NCI-H2107 (cell line): ENCODE data around the gene SOS2.
"Not testable (repeated sequence)": the region's sequence is repeated elsewhere in the genome, so short reads cannot be mapped to it uniquely, and the experiment has no call there.

Experiments
- DNase-seq: peaks from one replicate; lab custom pipeline; 2025; lab: John Stamatoyannopoulos, UW

Gene SOS2

DNA sequence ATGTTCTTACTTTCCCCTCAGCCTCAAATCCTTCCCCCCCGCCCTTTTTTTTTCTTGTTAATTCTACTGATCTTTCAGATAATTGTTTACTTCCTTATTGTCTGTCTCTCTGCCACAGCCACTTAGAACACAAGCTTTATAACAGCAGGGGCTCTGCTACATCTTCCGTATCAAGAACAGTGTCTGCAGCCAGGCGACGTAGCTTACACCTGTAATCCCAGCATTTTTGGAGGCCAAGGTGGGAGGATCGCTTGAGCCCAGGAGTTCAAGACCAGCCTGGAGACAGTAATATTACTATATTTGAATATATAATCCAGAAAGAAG, 5.4 kb downstream of the SOS2 start:
- DNase-seq, result no peak

DNA sequence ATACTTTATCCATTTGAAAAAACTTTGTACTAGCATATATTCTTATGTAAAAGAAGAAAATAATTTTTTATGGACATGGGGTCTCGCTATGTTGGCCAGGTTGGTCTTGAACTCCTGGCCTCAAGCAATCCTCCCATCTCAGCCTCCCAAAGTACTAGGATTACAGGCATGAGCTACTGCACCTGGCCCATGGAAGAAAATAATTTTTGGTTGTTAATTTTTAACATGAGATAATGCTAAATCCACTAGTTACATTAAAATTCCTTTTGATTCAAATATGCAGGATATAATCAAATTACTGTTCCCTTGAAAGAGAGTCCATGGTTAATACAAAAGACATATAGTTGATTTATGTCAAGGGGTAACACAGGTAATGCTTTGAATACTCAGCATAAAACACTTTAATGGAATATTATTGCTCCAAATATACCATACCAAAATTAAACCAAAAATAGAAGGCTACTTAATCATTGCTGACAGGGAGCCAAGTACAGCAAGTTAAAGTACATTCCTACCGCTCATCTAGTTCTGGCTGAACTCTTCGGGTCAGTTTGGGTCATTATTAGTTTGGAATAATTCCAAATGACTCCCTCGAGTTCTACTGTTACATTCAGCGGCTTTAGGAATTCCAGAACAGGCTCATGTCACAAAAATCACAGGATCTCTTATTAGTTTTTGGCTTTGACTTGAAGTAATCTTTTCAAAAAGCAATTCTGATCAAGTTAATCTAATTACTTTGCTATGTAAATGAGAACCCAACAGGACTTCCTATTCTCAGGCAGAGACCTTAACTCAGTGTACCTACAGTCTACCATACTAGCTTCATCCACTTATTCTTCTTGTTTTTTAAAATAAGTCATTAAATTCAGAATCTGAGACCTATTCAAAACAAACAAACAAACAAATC, 6.1 kb downstream of the SOS2 start:
- no peak for DNase-seq

DNA sequence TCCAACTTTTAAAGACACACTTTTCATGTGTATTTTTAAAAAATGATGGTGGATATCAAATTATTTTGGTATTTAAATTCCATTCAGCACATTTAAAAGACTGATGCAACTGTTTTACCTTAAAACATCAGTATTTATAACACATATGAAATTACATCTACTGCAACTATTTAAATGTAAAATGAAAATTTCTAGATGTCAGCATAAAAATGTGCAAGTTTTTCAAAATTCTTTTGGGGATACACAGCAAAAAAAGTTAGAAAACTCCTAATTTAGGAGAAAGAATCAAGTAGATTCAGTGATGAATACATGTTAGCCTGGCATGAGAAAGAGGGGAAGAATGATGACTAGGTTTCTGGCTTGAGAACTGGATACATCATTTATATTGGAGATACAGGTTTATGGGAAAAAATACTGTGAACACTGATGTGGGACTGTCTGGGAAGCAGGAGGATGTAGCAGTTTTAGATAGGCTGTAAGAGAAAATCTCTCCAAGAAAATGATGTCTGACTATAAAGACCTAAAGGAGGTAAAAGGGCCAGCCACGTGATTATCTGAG, 9.2 kb downstream of the SOS2 start:
- DNase-seq, result no peak

DNA sequence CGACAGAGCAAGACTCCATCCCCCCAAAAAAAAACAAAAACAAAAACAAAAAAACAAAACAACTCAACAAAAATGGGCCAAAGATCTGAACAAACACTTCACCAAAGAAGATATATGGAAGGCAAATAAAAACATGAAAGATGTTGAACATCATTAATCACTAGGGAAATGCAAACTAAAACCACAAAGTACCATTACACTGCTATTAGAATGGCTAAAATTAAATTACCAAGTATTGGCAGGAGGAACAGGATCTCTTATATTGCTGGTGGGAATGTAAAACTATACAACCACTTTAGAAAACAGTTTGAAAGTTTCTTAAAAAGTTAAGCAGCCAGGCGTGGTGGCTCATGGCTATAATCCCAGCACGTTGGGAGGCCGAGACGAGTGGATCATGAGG, 12.9 kb downstream of the SOS2 start:
- no peak for DNase-seq

- no peak for DNase-seq
These were observed 16.0 kb downstream of the SOS2 start for GRCh38 chr14:50215416-50215815.

DNA sequence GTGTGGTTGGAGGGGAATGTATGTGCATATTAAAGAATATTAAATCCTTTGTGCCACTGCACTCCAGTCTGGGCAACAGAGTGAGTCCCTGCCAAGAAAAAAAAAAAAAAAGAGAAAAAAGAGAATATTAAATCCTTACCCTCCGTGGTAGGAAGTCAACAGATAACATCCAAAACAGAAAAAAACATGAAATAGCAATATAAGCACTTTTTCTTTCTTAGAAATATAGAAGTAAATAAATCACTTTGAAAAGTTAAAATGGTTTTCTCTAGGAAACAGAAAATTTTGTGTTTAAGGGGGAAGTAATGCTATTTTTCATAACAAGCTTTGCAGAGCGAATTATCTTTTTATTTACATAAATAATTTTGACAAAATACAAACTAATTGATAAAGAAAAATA, 17.6 kb downstream of the SOS2 start:
- DNase-seq, result no peak

- no peak for DNase-seq
These were observed 18.7 kb downstream of the SOS2 start for GRCh38 chr14:50212726-50213125.

DNA sequence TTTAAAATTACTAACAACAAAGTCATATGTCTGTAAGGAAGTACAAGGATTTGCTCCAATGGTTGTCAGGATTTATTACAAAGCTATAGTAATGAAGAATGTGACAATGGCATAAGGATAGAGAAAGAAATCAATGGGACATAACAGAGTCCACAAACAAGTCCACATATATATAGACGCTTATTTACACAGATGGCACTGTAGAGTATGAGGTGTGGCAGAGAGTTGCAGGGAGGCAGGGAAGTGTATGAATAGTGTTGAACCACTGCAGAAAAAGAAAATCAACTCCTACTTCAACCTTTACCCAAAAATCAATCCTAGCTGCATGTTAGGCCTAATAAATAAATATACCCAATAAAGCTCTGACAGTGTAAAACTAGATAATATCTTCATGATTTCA, 21.3 kb downstream of the SOS2 start:
- DNase-seq, result no peak

DNA sequence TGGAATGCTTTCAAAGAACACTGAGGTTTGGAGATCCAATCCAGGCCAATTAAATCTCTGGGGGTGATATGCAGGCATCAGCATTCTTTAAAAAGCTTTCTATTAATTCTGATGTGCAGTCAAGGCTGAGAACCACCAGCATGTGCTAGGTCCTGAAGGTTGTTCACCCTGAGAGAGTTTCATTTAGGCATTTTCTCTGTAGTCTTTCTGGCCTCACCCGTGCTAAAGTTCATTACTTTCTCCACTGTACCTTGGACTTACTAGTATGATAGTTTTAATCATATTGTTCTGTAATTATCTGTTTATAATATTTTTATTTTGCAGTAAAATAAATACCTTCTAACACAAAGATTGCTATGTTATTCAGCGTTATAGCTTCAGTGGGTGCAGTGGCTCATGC, 32.9 kb downstream of the SOS2 start:
- DNase-seq, result no peak

GRCh38 chr14:50191499-50191898, 39.9 kb downstream of the SOS2 start:
- DNase-seq, result no peak

GRCh38 chr14:50186107-50186506, 45.3 kb downstream of the SOS2 start:
- no peak for DNase-seq

DNA sequence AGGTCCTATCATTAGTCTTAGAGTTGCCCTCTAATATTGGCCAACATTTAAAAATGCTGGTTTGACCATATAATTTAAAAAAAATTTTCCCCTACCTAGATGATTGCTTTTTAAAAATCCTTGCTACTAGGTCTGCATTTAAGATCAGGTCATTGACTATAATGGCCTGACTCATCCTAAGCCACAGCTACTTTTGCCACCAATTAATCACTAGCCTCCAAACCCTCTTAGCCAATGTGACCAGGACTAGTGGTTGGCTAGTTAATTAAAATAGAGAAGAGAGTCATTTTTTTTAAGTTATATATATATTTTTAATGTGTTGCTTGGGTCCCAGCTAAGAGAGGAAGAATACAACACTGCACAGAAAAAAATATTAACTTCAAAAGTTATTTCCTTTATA, 57.5 kb downstream of the SOS2 start:
- no peak for DNase-seq

DNA sequence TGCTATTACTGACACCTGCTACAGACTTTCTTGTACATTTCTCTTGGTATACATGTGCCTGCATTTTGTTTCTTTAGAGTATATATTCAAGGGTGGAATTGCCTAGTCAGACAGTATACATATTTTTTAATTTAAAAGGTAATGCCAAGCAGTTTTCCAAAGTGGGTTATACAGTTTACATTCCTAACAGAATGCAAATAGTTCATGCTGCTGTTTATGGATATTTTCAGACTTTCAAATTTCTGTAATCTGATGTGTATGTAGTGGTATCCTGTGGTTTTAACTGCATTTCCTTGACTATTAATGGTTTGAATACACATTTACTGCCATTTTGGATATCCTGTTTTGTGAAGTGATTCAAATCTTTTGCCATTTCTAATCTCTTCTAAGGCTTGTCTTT, 59.5 kb downstream of the SOS2 start:
- no peak for DNase-seq

GRCh38 chr14:50167381-50167780, 64.0 kb downstream of the SOS2 start:
- DNase-seq, result not testable (repeated sequence)

GRCh38 chr14:50156111-50156510, 75.3 kb downstream of the SOS2 start:
- DNase-seq, result no peak

DNA sequence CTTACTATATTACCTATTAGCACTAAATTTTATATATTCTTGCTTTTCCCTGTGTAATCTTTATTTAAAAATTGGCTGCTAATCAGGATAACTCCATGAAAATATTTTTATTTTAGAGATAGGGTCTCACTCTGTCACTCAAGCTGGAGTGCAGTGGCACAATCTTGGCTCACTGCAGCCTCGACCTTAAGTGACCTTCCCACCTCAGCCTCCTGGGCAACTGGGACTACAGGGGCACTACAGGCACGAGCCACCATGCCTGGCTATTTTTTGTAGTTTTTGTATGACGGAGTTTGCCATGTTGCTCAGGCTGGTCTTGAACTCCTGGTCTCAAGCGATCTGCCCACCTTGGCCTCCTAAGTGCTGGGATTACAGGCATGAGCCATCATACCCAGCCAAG, 82.6 kb downstream of the SOS2 start:
- no peak for DNase-seq

GRCh38 chr14:50139192-50139591, 92.2 kb downstream of the SOS2 start:
- DNase-seq, result no peak

DNA sequence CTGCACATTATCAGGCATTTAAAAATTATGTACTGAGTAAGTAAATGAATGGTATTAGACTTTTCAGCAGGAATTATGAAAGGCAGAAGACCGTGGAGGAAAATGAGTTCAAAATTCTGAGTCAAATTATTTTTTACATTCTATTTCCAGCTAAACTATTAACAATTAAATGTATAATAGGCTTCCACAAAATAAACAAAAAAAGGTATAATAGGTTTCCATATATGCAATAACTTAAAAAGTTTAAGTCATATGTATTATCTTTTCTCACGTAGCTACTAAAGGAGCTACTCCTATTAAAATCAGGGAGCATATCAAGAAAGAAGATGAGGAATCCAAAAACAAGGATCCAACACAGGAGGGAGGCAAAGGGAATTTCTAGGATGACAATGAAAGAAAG, 103.6 kb downstream of the SOS2 start:
- DNase-seq, result no peak

- no peak for DNase-seq
These were observed 108.3 kb downstream of the SOS2 start for GRCh38 chr14:50123062-50123461.

DNA sequence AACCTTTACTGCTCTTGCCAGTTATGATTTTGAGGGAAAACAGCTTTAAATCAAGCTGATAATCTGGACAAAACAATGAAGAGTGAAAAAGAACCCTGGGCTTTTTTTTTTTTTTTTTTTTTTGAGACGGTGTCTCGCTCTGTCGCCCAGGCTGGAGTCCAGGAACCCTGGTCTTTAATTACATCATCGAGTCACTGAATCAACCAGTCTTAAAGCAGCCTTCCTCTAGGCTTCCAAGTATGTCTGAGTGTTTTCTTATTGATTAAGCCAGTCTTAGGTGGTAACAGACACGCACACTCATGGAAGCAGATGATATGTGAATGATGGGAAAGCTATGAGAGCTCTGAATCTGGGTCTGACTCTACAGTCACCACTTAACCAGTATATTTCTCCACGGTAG, 109.1 kb downstream of the SOS2 start:
- no peak for DNase-seq

GRCh38 chr14:50121486-50121885, 109.9 kb downstream of the SOS2 start:
- no peak for DNase-seq

DNA sequence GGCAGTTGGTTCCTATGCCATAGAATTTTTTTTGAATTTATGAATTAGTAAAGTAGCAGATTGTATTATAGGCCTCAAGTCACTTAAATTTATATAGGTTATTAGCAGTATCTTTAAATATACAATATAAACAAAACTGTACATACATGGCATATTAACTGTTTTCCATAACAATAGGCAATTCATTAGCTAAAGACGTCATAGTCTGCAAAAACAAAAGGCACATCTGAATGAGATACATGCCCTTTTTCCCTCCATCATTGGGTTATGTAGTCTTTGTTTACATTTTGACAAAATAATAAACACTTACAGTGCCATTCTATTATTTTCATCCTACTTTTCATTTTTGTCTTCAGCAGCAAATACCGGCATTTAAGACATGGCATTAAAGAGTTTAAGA, 113.9 kb downstream of the SOS2 start:
- no peak for DNase-seq

DNA sequence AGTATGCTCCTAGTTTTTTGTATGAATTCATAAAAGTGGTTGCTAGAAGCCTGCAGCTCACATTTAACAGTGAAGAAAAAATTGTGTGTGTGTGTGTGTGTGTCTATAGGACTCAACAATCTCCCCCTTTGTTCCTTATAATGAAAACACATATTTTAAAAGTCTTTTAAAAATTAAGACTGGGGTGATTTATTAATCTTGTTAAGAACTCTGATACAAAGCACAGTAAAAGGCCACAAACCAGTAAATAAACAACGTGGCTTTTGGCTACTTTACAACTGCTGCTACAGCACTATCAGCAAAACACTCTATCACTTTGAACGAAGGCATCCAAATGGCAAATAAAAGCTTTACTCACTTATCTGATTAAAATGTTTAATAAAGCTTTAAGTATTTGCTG, 114.4 kb downstream of the SOS2 start:
- DNase-seq, result no peak
